Neural cell (in vitro differentiated cells): ENCODE results near the gene IPO8. TPM values are rescaled to one million over a fixed set of nuclear protein-coding genes. Genes with fewer than 3 reads are reported as not detected.

ENCODE experiments used
- H2AFZ ChIP-seq: fragments of 200-600, 300-800 bp; sonication (generic), shearing (Covaris generic); 2 replicates; pipeline ENCODE4 v1.6.0; 2014; ENCODE audit warnings: low read depth, mild to moderate bottlenecking, antibody characterized with exemption, low read length, moderate library complexity
- H3F3A ChIP-seq: fragments of 200-600 bp; shearing (Covaris generic); 2 replicates; pipeline ENCODE4 v1.6.1; 2016; ENCODE audit warnings: mild to moderate bottlenecking, moderate library complexity, mixed read lengths, antibody characterized with exemption, low read length; ENCODE audit not compliant: insufficient read depth, poor library complexity, severe bottlenecking
- H3K27ac ChIP-seq: fragments of 200-600, 300-800 bp; sonication (generic), shearing (Covaris generic); 2 replicates; pipeline ENCODE4 v1.5.1; 2014; ENCODE audit warnings: mild to moderate bottlenecking, low read length, moderate library complexity
- H3K27me3 ChIP-seq: fragments of 300-800, 200-600 bp; sonication (generic), shearing (Covaris generic); 2 replicates; pipeline ENCODE4 v1.6.0; 2014; ENCODE audit warnings: mild to moderate bottlenecking, low read depth, low read length, moderate library complexity; ENCODE audit not compliant: insufficient read depth
- H3K36me3 ChIP-seq: fragments of 300-800, 200-600 bp; sonication (generic), shearing (Covaris generic); 2 replicates; pipeline ENCODE4 v1.5.1; 2014; ENCODE audit warnings: mild to moderate bottlenecking, antibody characterized with exemption, low read length, moderate library complexity; ENCODE audit not compliant: insufficient read depth
- H3K4me2 ChIP-seq: fragments of 300-800, 200-600 bp; sonication (generic), shearing (Covaris generic); 2 replicates; pipeline ENCODE4 v1.6.0; 2014; ENCODE audit warnings: mild to moderate bottlenecking, low read length
- H3K4me3 ChIP-seq: fragments of 300-800, 200-600 bp; sonication (generic), shearing (Covaris generic); 2 replicates; pipeline ENCODE4 v1.5.1; 2014; ENCODE audit warnings: mild to moderate bottlenecking, low read length, moderate library complexity
- H3K79me2 ChIP-seq: fragments of 200-600 bp; shearing (Covaris generic); replicated peaks from 2 replicates; pipeline ENCODE4 v1.6.0; 2014; ENCODE audit warnings: mild to moderate bottlenecking, low read length, moderate library complexity; ENCODE audit not compliant: insufficient read depth
- H3K9ac ChIP-seq: fragments of 300-800, 200-600 bp; sonication (generic), shearing (Covaris generic); 2 replicates; pipeline ENCODE4 v1.6.1; 2016; ENCODE audit warnings: mild to moderate bottlenecking, low read length, mixed read lengths
- H3K9me2 ChIP-seq: fragments of 200-600 bp; shearing (Covaris generic); 2 replicates; pipeline ENCODE4 v1.6.1; 2016; ENCODE audit warnings: mild to moderate bottlenecking, low read length, mixed read lengths; ENCODE audit not compliant: insufficient read depth
- H3K9me3 ChIP-seq: fragments of 200-600, 300-800 bp; sonication (generic), shearing (Covaris generic); 2 replicates; pipeline ENCODE4 v1.6.1; 2016; ENCODE audit warnings: mild to moderate bottlenecking, mixed run types, low read length, moderate library complexity, mixed read lengths
- H4K20me1 ChIP-seq: fragments of 200-600 bp; shearing (Covaris generic); 2 replicates; pipeline ENCODE4 v1.6.1; 2016; ENCODE audit warnings: mild to moderate bottlenecking, mixed run types; ENCODE audit not compliant: insufficient read depth
- CTCF ChIP-seq: fragments of 450-650 bp; IDR thresholded peaks from 2 replicates; pipeline ENCODE4 v1.5.1; 2014; ENCODE audit warnings: antibody characterized with exemption, mild to moderate bottlenecking, moderate library complexity; ENCODE audit not compliant: poor library complexity, severe bottlenecking
- EP300 ChIP-seq: fragments of 450-650 bp; conservative IDR thresholded peaks from 2 replicates; pipeline ENCODE4 v1.6.1; 2014; ENCODE audit warnings: antibody characterized with exemption, mild to moderate bottlenecking, moderate library complexity; ENCODE audit not compliant: poor library complexity, severe bottlenecking
- EZH2 ChIP-seq: fragments of 200-600, 300-800 bp; shearing (Covaris generic), sonication (generic); IDR thresholded peaks from 2 replicates; pipeline ENCODE4 v1.6.1; 2014; ENCODE audit warnings: antibody characterized with exemption, low read length, borderline replicate concordance, mild to moderate bottlenecking; ENCODE audit not compliant: insufficient read depth, poor library complexity, severe bottlenecking
- MXI1 ChIP-seq: fragments of 450-650 bp; conservative IDR thresholded peaks from 2 replicates; pipeline ENCODE4 v1.6.1; 2014; ENCODE audit warnings: antibody characterized with exemption, mild to moderate bottlenecking; ENCODE audit not compliant: poor library complexity, severe bottlenecking
- POLR2AphosphoS5 ChIP-seq: IDR thresholded peaks from 2 replicates; pipeline ENCODE4 v1.6.1; 2012
- RAD21 ChIP-seq: fragments of 450-650 bp; conservative IDR thresholded peaks from 2 replicates; pipeline ENCODE4 v1.6.1; 2014; ENCODE audit warnings: antibody characterized with exemption, mild to moderate bottlenecking, moderate library complexity
- REST ChIP-seq: IDR thresholded peaks from 2 replicates; pipeline ENCODE4 v1.6.1; 2012; ENCODE audit warnings: borderline replicate concordance
- SMC3 ChIP-seq: fragments of 450-650 bp; conservative IDR thresholded peaks from 2 replicates; pipeline ENCODE4 v1.6.1; 2014; ENCODE audit warnings: antibody characterized with exemption, mild to moderate bottlenecking, moderate library complexity; ENCODE audit not compliant: poor library complexity
- TAF1 ChIP-seq: IDR thresholded peaks from 2 replicates; pipeline ENCODE4 v1.6.1; 2012; ENCODE audit warnings: low read depth
- polyA plus RNA-seq: library from polyadenylated mRNA; depleted of rRNA; stranded (reverse); fragments of >200 nt; gene quantifications from 2 replicates; pipeline ENCODE4 v1.2.3, GENCODE V29; 2014

The IPO8 gene
- polyA plus RNA-seq, 1 donor from 2014 or later, result 18.8 TPM

- no peaks in the 10 kb centered on the region for H3K36me3 ChIP-seq
Measured at GRCh38 chr12:30729547-30729946, 33.9 kb upstream of the IPO8 start.

GRCh38 chr12:30726647-30727046 lies 31.0 kb upstream of the IPO8 start:
- Histone ChIP-seq H3K9ac (no peak overlapping the region), H3K27ac (no peak overlapping the region), H3K4me3 (no peak overlapping the region), H3K9me2 (no peaks in the 10 kb centered on the region), H3K27me3 (no peaks in the 10 kb centered on the region), H3K79me2 (no peaks in the 10 kb centered on the region), H4K20me1 (no peaks in the 10 kb centered on the region), H3K9me3 (no peaks in the 10 kb centered on the region), H3K4me2 (no peak overlapping the region), H2AFZ (no peak overlapping the region), H3K36me3 (no peaks in the 10 kb centered on the region), H3F3A (no peaks in the 10 kb centered on the region)
- TF ChIP-seq REST (no peak), POLR2AphosphoS5 (no peak), SMC3 (no peak), TAF1 (no peak)

More at GRCh38 chr12:30729547-30729946, 33.9 kb upstream of the IPO8 start:
- H3F3A ChIP-seq, result no peaks in the 10 kb centered on the region
- no peaks in the 10 kb centered on the region for H3K27me3 ChIP-seq
- no peak overlapping the region for H2AFZ ChIP-seq
- TF ChIP-seq CTCF (no peak), RAD21 (no peak), EZH2 (no peak), EP300 (no peak), POLR2AphosphoS5 (no peak), SMC3 (no peak), MXI1 (no peak), REST (no peak), TAF1 (no peak)
- H3K4me2 ChIP-seq, result no peak overlapping the region
- H3K9ac ChIP-seq, result no peak overlapping the region
- H3K79me2 ChIP-seq, result no peaks in the 10 kb centered on the region
- no peak overlapping the region for H3K27ac ChIP-seq
- no peaks in the 10 kb centered on the region for H4K20me1 ChIP-seq
- H3K4me3 ChIP-seq, result no peak overlapping the region
- H3K9me2 ChIP-seq, result no peaks in the 10 kb centered on the region
- no peaks in the 10 kb centered on the region for H3K9me3 ChIP-seq
